B cell (primary cell): Measurements from ENCODE around the gene KDELR3.

Experiments used
- CTCF ChIP-seq: fragments of 200-600 bp; IDR thresholded peaks from one replicate; pipeline ENCODE4 v1.8.0; 2022; ENCODE audit warnings: antibody characterized with exemption, mild to moderate bottlenecking
- EZH2 ChIP-seq: IDR thresholded peaks from 2 replicates; pipeline ENCODE4 v1.6.1; 2012; ENCODE audit warnings: borderline replicate concordance, low read depth, mild to moderate bottlenecking, moderate library complexity, low read length; ENCODE audit not compliant: insufficient read depth, poor library complexity, severe bottlenecking

GRCh38 chr22:38456272-38456835 is 11.5 kb upstream of the KDELR3 start:
- no peak for TF ChIP-seq EZH2
- TF ChIP-seq CTCF, result no peak
